ENCODE results near the gene CTNS.

The CTNS gene

DNA sequence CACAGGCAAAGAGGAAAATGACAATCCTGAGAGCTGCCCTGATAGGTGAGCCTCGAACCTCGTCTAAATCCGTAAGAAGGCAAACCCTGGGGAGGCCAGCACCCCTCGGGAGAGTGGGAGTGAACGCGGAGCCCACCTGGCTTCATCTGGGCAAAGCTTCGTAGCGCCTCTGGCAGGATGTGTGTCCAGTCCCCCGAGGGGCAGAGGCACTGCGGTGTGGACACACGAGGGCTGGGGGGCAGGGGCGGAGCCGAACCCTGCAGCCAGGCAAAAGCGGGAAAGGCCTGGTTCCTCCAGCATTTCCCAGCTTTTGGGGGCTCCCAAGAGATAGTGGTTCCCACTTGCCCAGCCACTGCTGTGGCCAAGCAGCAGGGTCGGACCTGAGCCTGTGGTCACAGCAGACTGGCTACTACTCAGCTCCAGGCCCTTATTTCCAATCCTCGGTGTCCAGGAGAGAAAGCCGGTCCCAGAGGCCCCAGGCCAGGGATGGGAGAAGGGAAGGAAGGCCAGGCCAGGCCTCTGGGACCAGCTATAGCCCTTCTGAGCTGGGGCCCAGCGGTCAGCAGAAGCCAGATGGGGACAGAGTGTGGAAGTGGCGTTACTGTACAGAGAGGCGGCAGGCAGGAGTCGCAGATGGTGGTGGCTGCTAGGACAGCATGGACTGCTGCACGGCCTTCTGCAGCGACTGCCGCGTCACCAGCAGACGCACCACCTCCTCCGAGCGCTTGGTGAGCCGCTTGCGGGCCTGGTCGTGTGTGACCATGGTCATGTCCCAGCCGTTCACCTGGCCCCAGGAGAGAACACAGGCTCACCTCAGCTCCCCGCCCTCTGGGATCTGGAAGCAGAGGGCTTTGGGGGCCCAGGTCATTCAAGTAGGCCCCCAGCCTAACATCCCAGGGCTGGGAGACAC lies 26.8 kb downstream of the CTNS start:
- DNase-seq (ENCODE audit: low read depth), result no peak
- TF ChIP-seq, protein P1, sequence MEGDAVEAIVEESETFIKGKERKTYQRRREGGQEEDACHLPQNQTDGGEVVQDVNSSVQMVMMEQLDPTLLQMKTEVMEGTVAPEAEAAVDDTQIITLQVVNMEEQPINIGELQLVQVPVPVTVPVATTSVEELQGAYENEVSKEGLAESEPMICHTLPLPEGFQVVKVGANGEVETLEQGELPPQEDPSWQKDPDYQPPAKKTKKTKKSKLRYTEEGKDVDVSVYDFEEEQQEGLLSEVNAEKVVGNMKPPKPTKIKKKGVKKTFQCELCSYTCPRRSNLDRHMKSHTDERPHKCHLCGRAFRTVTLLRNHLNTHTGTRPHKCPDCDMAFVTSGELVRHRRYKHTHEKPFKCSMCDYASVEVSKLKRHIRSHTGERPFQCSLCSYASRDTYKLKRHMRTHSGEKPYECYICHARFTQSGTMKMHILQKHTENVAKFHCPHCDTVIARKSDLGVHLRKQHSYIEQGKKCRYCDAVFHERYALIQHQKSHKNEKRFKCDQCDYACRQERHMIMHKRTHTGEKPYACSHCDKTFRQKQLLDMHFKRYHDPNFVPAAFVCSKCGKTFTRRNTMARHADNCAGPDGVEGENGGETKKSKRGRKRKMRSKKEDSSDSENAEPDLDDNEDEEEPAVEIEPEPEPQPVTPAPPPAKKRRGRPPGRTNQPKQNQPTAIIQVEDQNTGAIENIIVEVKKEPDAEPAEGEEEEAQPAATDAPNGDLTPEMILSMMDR (IDR thresholded peaks at IDR 0.05; ENCODE audit: control insufficient read depth, insufficient read depth, low read depth, low read length, missing control alignments), result no peak
- H3K4me3 ChIP-seq (ENCODE audit: control insufficient read depth, low read depth, low read length), result no peak overlapping the region

DNA sequence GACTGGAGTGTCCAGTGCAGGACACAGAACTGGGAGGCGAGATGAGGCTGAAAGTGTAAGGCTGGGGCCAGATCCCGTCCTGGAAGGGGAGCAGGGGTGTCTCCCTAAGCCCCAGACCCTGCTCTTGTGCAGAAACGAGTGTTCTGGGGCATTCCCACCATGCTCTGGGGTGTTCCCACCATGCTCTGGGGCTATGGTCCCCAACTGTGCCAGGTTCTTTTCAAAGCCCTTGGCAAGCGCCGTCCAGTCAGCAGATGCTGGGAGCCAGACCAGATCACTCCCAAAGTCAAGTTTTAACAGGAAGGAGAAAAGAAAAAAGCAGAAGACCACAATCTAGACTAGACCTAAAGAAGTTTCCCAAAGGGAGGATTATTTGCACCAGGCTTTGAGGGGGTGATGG lies 29.3 kb downstream of the CTNS start:
- H3K4me3 ChIP-seq (ENCODE audit: control insufficient read depth, low read depth, low read length), result no peak overlapping the region
- TF ChIP-seq, protein P1 (IDR thresholded peaks at IDR 0.05; ENCODE audit: control insufficient read depth, insufficient read depth, low read depth, low read length, missing control alignments), result no peak
- DNase-seq (ENCODE audit: low read depth), result no peak

DNA sequence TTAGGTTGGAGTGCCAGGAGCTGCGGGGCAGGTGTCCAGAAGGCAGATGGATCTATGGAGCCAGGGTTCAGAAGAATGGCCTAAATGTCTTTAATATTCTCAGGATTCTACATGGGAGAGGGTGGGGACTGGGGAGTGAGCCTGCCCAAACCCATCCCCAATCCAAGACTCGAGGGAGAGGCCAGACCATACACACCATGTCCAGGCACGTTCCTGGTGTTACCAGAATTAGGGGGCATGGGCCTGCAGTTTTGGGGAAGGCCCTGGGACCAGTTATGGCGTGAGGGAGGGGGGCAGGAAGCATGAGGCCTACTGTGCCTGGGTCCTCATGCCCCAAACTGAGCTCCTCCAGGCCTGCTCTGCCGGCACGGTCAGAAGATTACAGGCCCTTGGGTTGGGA lies 30.0 kb downstream of the CTNS start:
- peak overlapping the region; percentile 31 for H3K4me3 ChIP-seq (ENCODE audit: control insufficient read depth, low read depth, low read length)
- DNase-seq (ENCODE audit: low read depth), result no peak

DNA sequence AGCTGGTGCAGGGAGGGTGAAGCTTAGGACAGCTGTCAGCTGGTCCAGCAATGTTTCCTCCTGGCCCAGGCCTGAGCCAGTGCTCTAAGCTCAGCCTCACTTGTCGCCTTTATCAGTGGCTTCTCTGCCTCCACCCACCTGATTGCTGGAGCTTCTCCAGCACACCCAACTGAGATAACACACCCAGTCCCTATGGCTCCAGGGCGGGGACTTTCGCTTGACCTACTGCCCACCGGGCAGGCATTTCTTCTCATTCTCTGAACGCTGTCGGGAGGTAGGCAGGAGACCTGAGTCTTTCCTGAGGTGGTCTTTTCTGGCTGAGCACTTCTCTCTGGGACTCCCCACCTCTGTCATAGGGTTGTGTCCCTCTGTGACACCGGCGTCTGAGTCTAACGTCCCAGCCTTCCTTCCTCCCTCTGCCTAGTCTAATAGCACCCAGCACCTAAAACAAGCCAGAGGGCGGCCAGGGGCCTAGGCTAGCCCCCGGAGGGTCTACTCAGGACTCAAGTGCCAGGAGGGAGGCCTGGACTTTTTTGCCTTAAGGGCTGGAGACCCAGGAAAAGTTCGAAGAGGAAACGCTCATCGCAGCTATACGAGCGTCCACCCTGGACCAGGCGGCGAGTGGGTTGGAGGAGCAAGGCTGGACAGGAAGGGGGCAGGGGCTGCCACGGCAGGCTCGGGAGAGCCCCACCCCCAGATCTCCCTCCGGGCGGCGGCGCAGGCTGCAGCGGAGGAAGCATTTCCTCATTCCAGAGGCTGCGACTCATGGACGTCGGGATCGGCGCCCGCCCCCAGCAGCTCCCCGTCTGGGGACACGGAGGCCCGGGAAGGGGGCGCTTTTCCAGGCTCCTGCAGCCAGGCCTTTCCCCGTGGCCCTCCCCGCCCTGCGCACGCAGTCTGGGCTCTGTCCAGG lies 31.1 kb downstream of the CTNS start:
- TF ChIP-seq, protein P1 (IDR thresholded peaks at IDR 0.05; ENCODE audit: control insufficient read depth, insufficient read depth, low read depth, low read length, missing control alignments), result peak; percentile 4
- peak; percentile 66 for DNase-seq (ENCODE audit: low read depth)
- H3K4me3 ChIP-seq (ENCODE audit: control insufficient read depth, low read depth, low read length), result peak overlapping the region; percentile 70

More for the DNA sequence above, 30.0 kb downstream of the CTNS start:
- TF ChIP-seq, protein P1 (IDR thresholded peaks at IDR 0.05; ENCODE audit: control insufficient read depth, insufficient read depth, low read depth, low read length, missing control alignments), result no peak

DNA sequence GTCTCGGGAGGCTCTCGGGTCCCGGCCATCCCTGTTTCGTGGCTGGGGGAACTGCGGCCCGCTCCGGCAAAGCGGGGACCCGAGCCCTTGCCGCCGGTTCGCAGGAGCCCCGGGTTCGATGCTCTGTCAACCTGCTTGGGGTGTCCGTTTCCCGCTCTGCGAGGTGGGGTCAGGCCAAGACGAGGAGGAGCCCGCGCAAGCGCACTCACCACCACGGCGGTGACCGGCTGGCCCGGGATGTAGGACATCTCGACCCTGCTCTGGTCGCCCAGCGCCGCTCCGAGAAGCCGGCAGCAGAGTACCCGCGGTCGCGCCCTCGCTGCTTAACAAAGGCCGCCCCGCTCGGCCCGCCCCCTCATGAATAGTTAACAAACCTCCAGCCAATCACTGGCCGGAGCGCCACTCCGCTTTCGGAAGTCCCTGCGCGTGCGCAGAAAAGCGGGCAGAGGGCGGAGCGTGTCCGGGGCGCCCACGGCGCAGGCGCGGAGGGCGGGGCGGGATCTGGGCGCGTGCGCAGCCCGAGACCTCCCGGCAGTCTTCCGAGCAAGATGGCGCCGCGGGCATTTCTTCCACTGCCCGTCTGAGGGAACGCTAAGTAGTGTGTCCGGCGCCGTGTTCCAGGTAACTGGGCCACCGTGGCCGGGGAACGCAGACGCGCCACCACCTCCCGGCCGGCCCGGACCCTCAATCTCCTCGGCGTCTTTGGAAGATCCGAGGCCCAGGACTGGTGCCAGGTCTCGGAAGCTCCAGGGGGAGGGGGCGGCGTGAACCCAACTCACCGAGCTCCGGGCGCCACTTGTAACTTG lies 31.9 kb downstream of the CTNS start, which contains the start of the genes EMC6 and TAX1BP3:
TSS of gene EMC6 (plus strand) at position 534 of the 806 bp plus-strand sequence. CDS start 335 bp downstream, outside the sequence.
TSS of gene TAX1BP3 (minus strand) at position 300 of the 806 bp plus-strand sequence. CDS start at position 248, 52 bp downstream.
- TF ChIP-seq, protein P1 (IDR thresholded peaks at IDR 0.05; ENCODE audit: control insufficient read depth, insufficient read depth, low read depth, low read length, missing control alignments), result no peak
- DNase-seq (ENCODE audit: low read depth), result peak; percentile 84
- peak within 1 kb of the TSS; percentile 95 for H3K4me3 ChIP-seq (ENCODE audit: control insufficient read depth, low read depth, low read length)

DNA sequence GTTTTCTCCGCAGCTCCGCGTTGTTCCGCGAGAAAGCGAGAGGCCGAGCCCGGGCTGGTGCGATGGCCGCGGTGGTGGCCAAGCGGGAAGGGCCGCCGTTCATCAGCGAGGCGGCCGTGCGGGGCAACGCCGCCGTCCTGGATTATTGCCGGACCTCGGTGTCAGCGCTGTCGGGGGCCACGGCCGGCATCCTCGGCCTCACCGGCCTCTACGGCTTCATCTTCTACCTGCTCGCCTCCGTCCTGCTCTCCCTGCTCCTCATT lies 32.5 kb downstream of the CTNS start:
- no peak for DNase-seq (ENCODE audit: low read depth)
- peak overlapping the region; percentile 95 for H3K4me3 ChIP-seq (ENCODE audit: control insufficient read depth, low read depth, low read length)
- TF ChIP-seq, protein P1 (IDR thresholded peaks at IDR 0.05; ENCODE audit: control insufficient read depth, insufficient read depth, low read depth, low read length, missing control alignments), result no peak
